HG02840 (cell line): ENCODE results near the gene ZFP1.
"Not testable (repeated sequence)": the region's sequence is repeated elsewhere in the genome, so short reads cannot be mapped to it uniquely, and the experiment has no call there.

Experiments
- ATAC-seq: cut with Tn5 transposase; IDR thresholded peaks from one replicate; pipeline ENCODE4 v1.9.1; 2021; ENCODE audit warnings: mild to moderate bottlenecking, moderate library complexity, moderate number of reproducible peaks; ENCODE audit not compliant: unreplicated experiment, low FRiP score

Gene ZFP1

GRCh38 chr16:75202069-75202590 lies 53.8 kb downstream of the ZFP1 start:
- no peak for ATAC-seq

- no peak for ATAC-seq
These were observed 54.8 kb downstream of the ZFP1 start for GRCh38 chr16:75203096-75203495.

GRCh38 chr16:75203667-75204409 lies 55.5 kb downstream of the ZFP1 start:
- no peak for ATAC-seq

GRCh38 chr16:75204410-75204758 lies 56.1 kb downstream of the ZFP1 start:
- no peak for ATAC-seq

GRCh38 chr16:75204905-75205304 lies 56.6 kb downstream of the ZFP1 start:
- not testable (repeated sequence) for ATAC-seq

GRCh38 chr16:75205438-75205837 lies 57.1 kb downstream of the ZFP1 start:
- not testable (repeated sequence) for ATAC-seq

- not testable (repeated sequence) for ATAC-seq
These were observed 57.8 kb downstream of the ZFP1 start for GRCh38 chr16:75205961-75206748.

GRCh38 chr16:75206749-75207451 lies 58.6 kb downstream of the ZFP1 start, which contains the start of gene CTRB2:
Gene CTRB2 (minus strand): TSS chr16:75207161. CDS start chr16:75207141, 20 bp downstream.
- ATAC-seq: no peak

- ATAC-seq: no peak
These were observed 59.5 kb downstream of the ZFP1 start for GRCh38 chr16:75207831-75208230.

GRCh38 chr16:75208242-75208825 lies 60.0 kb downstream of the ZFP1 start:
- ATAC-seq: no peak

- ATAC-seq: no peak
These were observed 60.7 kb downstream of the ZFP1 start for GRCh38 chr16:75208861-75209505.

- ATAC-seq: not testable (repeated sequence)
These were observed 61.2 kb downstream of the ZFP1 start for GRCh38 chr16:75209514-75209913.

GRCh38 chr16:75209944-75210343 lies 61.6 kb downstream of the ZFP1 start:
- ATAC-seq: no peak

GRCh38 chr16:75211286-75211685 lies 63.0 kb downstream of the ZFP1 start:
- not testable (repeated sequence) for ATAC-seq

GRCh38 chr16:75216127-75216526 lies 67.8 kb downstream of the ZFP1 start:
- no peak for ATAC-seq

- ATAC-seq: no peak
These were observed 68.3 kb downstream of the ZFP1 start for GRCh38 chr16:75216576-75216975.

GRCh38 chr16:75217389-75217851 lies 69.1 kb downstream of the ZFP1 start:
- ATAC-seq: no peak

- ATAC-seq: no peak
These were observed 70.1 kb downstream of the ZFP1 start, which contains the start of gene CTRB1 for GRCh38 chr16:75218256-75219076. Gene CTRB1 (plus strand): TSS chr16:75218988. CDS start chr16:75219008, 20 bp downstream.

- ATAC-seq: no peak
These were observed 70.8 kb downstream of the ZFP1 start for GRCh38 chr16:75219088-75219487.
